IMR-90 (cell line): ENCODE results near the gene SDF2L1. TPM values are rescaled to one million over a fixed set of nuclear protein-coding genes. Genes with fewer than 3 reads are reported as not detected.

ENCODE experiments used
- ATAC-seq: fragments of 200-7000 bp; cut with Tn5 transposase; 2 replicates; pipeline ENCODE4 v1.9.1; 2020; ENCODE audit warnings: low read depth, mild to moderate bottlenecking, moderate library complexity
- BruUV-seq: library from RNA; stranded (reverse); fragments of 400-500 nt; replicated peaks from 2 replicates; lab custom pipeline; 2021; lab: Mats Ljungman, UMichigan
- CTCF ChIA-PET: fragments of 300-600 bp; formaldehyde crosslinking; extraction: SDS; loops from one replicate; lab custom pipeline; 2021; ENCODE audit warnings: antibody characterized with exemption; lab: Yijun Ruan, JAX
- POLR2A ChIA-PET: fragments of 300-600 bp; sonication (Branson Sonifier 250); formaldehyde crosslinking; loops from one replicate; lab custom pipeline; 2022; ENCODE audit warnings: antibody characterized with exemption; ENCODE audit not compliant: unreplicated experiment; lab: Charles Lee
- DNase-seq: peaks from one replicate; pipeline ENCODE4 v3.0.0; 2013
- H2AFZ ChIP-seq: replicated peaks from 2 replicates; pipeline ENCODE3; 2013; ENCODE audit warnings: low read length, mild to moderate bottlenecking; ENCODE audit not compliant: poor library complexity
- H2AK5ac ChIP-seq: 2 replicates; pipeline ENCODE4 v1.6.1; 2013; ENCODE audit warnings: low read depth, low read length, inconsistent platforms
- H2AK9ac ChIP-seq: replicated peaks from 2 replicates; pipeline ENCODE3; 2013; ENCODE audit warnings: mild to moderate bottlenecking, low read depth, low read length, moderate library complexity; ENCODE audit not compliant: poor library complexity
- H2BK120ac ChIP-seq: 2 replicates; pipeline ENCODE4 v1.6.1; 2013; ENCODE audit warnings: low read depth, low read length, inconsistent platforms
- H2BK15ac ChIP-seq: 3 replicates; pipeline ENCODE4 v1.6.1; 2013; ENCODE audit warnings: low read depth, low read length, inconsistent platforms
- H2BK20ac ChIP-seq: 2 replicates; pipeline ENCODE4 v1.6.1; 2013; ENCODE audit warnings: low read depth, mild to moderate bottlenecking, inconsistent platforms, low read length, moderate library complexity
- H2BK5ac ChIP-seq: 2 replicates; pipeline ENCODE4 v1.6.1; 2013; ENCODE audit warnings: mild to moderate bottlenecking, low read depth, low read length, inconsistent platforms; ENCODE audit not compliant: poor library complexity, severe bottlenecking
- H3K14ac ChIP-seq: replicated peaks from 2 replicates; pipeline ENCODE4 v1.6.1; 2013; ENCODE audit warnings: low read depth, low read length, inconsistent platforms
- H3K18ac ChIP-seq: 2 replicates; pipeline ENCODE4 v1.6.1; 2013; ENCODE audit warnings: low read depth, low read length, control low read depth
- H3K23ac ChIP-seq: 2 replicates; pipeline ENCODE4 v1.6.1; 2013; ENCODE audit warnings: low read depth, low read length, inconsistent platforms
- H3K27ac ChIP-seq: 2 replicates; pipeline ENCODE4 v1.5.1; 2013; ENCODE audit warnings: mild to moderate bottlenecking, control low read depth, low read length; ENCODE audit not compliant: insufficient read depth
- H3K27me3 ChIP-seq: 2 replicates; pipeline ENCODE4 v1.6.1; 2013; ENCODE audit warnings: low read length; ENCODE audit not compliant: control insufficient read depth, insufficient read depth
- H3K36me3 ChIP-seq: 2 replicates; pipeline ENCODE4 v1.6.1; 2013; ENCODE audit warnings: low read length, mixed read lengths; ENCODE audit not compliant: control insufficient read depth, insufficient read depth
- H3K4ac ChIP-seq: 2 replicates; pipeline ENCODE4 v1.6.1; 2013; ENCODE audit warnings: low read depth, low read length, inconsistent platforms
- H3K4me1 ChIP-seq: 2 replicates; pipeline ENCODE4 v1.6.1; 2013; ENCODE audit warnings: low read length, mixed read lengths; ENCODE audit not compliant: control insufficient read depth, insufficient read depth
- H3K4me2 ChIP-seq: 2 replicates; pipeline ENCODE4 v1.6.1; 2013; ENCODE audit warnings: low read depth, mild to moderate bottlenecking, control low read depth, low read length, moderate library complexity
- H3K4me3 ChIP-seq: 2 replicates; pipeline ENCODE4 v1.5.1; 2013; ENCODE audit warnings: low read depth, mild to moderate bottlenecking, control low read depth, low read length, moderate library complexity; ENCODE audit not compliant: insufficient read depth
- H3K56ac ChIP-seq: 2 replicates; pipeline ENCODE4 v1.6.1; 2013; ENCODE audit warnings: low read length, inconsistent platforms; ENCODE audit not compliant: insufficient read depth; ENCODE audit errors: extremely low read depth
- H3K79me1 ChIP-seq, 2 experiments: 2 replicates each; pipeline ENCODE4 v1.6.1; 2013; ENCODE audit warnings: low read length in 2 of 2, inconsistent platforms in 1 of 2, low read depth in 1 of 2
- H3K9ac ChIP-seq: 2 replicates; pipeline ENCODE4 v1.6.1; 2013; ENCODE audit warnings: low read depth, low read length, control low read depth
- H3K9me1 ChIP-seq: 2 replicates; pipeline ENCODE4 v1.6.1; 2013; ENCODE audit warnings: low read length, inconsistent platforms; ENCODE audit not compliant: insufficient read depth
- H3K9me3 ChIP-seq: 2 replicates; pipeline ENCODE4 v1.6.1; 2013; ENCODE audit warnings: low read length; ENCODE audit not compliant: control insufficient read depth, insufficient read depth
- H4K20me1 ChIP-seq: 2 replicates; pipeline ENCODE4 v1.6.1; 2013; ENCODE audit warnings: low read length, inconsistent platforms; ENCODE audit not compliant: insufficient read depth
- H4K5ac ChIP-seq: 2 replicates; pipeline ENCODE4 v1.6.1; 2013; ENCODE audit warnings: mild to moderate bottlenecking, low read depth, low read length, control low read depth
- H4K8ac ChIP-seq, 2 experiments: 2 replicates each; pipeline ENCODE4 v1.6.1; 2013; ENCODE audit warnings: low read depth in 2 of 2, low read length in 2 of 2, control low read depth in 1 of 2, inconsistent platforms in 1 of 2
- H4K91ac ChIP-seq: 2 replicates; pipeline ENCODE4 v1.6.1; 2013; ENCODE audit warnings: low read depth, low read length, inconsistent platforms; ENCODE audit not compliant: insufficient read depth
- CTCF ChIP-seq: conservative IDR thresholded peaks from 2 replicates; pipeline ENCODE4 v1.5.1; 2012; ENCODE audit warnings: mild to moderate bottlenecking, low read depth, low read length, improper control_type of control experiment
- ELK1 ChIP-seq: fragments of 150-350 bp; IDR thresholded peaks from 2 replicates; pipeline ENCODE4 v1.6.1; 2016; ENCODE audit warnings: low read depth, mild to moderate bottlenecking, low read length, moderate library complexity, borderline replicate concordance
- MAZ ChIP-seq: IDR thresholded peaks from 2 replicates; pipeline ENCODE4 v1.6.1; 2012; ENCODE audit warnings: low read depth, mild to moderate bottlenecking, low read length, improper control_type of control experiment, moderate library complexity, borderline replicate concordance
- MXI1 ChIP-seq: IDR thresholded peaks from 2 replicates; pipeline ENCODE4 v1.6.1; 2012; ENCODE audit warnings: low read depth, mild to moderate bottlenecking, low read length, moderate library complexity, borderline replicate concordance
- NFE2L2 ChIP-seq: fragments of 150-350 bp; IDR thresholded peaks from 2 replicates; pipeline ENCODE4 v1.6.1; 2016; ENCODE audit warnings: low read depth, mild to moderate bottlenecking, low read length
- POLR2A ChIP-seq: IDR thresholded peaks from 2 replicates; pipeline ENCODE4 v1.6.1; 2012; ENCODE audit warnings: mild to moderate bottlenecking, low read depth, low read length
- RCOR1 ChIP-seq: IDR thresholded peaks from 2 replicates; pipeline ENCODE4 v1.6.1; 2012; ENCODE audit warnings: mild to moderate bottlenecking, low read length, improper control_type of control experiment; ENCODE audit not compliant: insufficient replicate concordance
- RFX5 ChIP-seq: IDR thresholded peaks from 2 replicates; pipeline ENCODE4 v1.8.0; 2012; ENCODE audit warnings: low read depth, mild to moderate bottlenecking, low read length, moderate library complexity
- SMC3 ChIP-seq: fragments of 150-350 bp; IDR thresholded peaks from 2 replicates; pipeline ENCODE4 v1.6.1; 2016; ENCODE audit warnings: low read depth, mild to moderate bottlenecking, antibody characterized with exemption, low read length, moderate library complexity
- WGBS, 2 experiments: methylation state at CpG; one replicate each; pipeline versions ENCODE4 v1.1.5 to v1.1.7; 2013; ENCODE audit warnings: missing lambda C conversion rate in 2 of 2; ENCODE audit not compliant: insufficient read length in 1 of 2; ENCODE audit errors: extremely low coverage in 2 of 2; 5-methylcytosine and 5-hydroxymethylcytosine counted together
- dilution Hi-C: fragments of 300-500 bp; cut with HindIII; formaldehyde crosslinking; loops from one replicate; pipeline ENCODE4 v1.14.3; 2018; ENCODE audit warnings: low sequenced_read_pairs; ENCODE audit not compliant: unreplicated experiment
- in situ Hi-C: fragments of 300-500 bp; cut with MboI; formaldehyde crosslinking; loops from 3 replicates; pipeline ENCODE4 v1.14.3; 2019; ENCODE audit warnings: low sequenced_read_pairs, inconsistent platforms, mixed read lengths
- intact Hi-C: fragments of 100-400 bp; cut with micrococcal nuclease; formaldehyde crosslinking; loops from 2 replicates; pipeline ENCODE4 v1.10.0; 2022
- polyA plus RNA-seq, 3 experiments: library from polyadenylated mRNA; depleted of rRNA; stranded (reverse); fragments of >200 nt; gene quantifications; 2 replicates each; pipeline ENCODE4 v1.2.3, GENCODE V29; 2012; ENCODE audit warnings: low replicate concordance in 1 of 3
- total RNA-seq: library from RNA; depleted of rRNA; stranded (reverse); fragments of >200 nt; gene quantifications from 2 replicates; pipeline ENCODE4 v1.2.3, GENCODE V29; 2012
- TF ChIP-seq, protein P1 (sequence below): fragments of 150-350 bp; IDR thresholded peaks from 2 replicates; pipeline ENCODE4 v1.6.1; 2017; ENCODE audit warnings: mild to moderate bottlenecking, antibody characterized with exemption, low read length, low read depth

The SDF2L1 gene
- total and polyA plus RNA-seq, 2 of the 4 experiments (the other 2 are of a cell fraction) = 18.8 to 51.1 TPM

DNA sequence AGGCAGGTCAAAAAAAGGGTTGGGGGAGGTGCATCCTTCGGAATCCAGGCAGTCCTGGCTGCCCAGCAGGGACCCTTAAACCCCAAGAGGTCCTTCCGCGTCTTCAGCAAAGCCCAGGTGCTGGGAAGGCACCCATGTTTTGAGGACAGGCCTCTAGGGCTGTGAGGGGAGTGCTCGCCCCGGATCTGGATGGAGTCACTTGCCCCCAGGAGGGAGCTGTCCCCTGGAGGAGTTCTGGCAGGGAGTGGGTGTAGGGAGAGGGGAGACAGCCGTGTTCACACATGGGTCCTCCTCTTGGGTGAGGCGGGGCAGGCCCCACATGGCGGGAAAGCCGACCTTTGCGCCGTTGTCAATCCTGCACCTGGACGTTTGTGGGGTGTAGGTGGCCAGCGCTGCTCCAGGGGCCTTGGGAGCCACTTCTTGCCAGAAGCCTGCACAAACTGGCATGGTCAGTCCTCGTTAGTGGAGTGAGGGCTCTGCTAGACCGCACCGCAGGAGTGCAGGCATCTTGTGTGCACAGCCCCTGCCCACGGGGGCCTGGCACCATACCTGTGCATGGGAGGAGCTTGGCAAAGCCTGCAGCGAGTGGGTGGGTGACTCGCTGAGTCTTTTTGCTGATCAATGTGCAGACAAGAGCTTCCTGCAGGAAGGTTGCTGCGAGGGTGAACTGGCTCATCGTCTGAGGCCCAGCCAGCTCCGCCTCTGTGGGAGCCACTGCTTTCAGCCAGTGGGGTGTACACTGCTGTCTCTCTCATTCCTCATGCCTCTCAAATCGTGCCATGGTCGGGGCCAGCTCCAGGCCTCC, 39.7 kb downstream of the SDF2L1 start:
- Histone ChIP-seq H3K18ac (no peak overlapping the region), H2AK9ac (no peak overlapping the region), H3K4me3 (no peak overlapping the region), H3K36me3 (peaks cover 45% of the 10 kb centered on the region), H4K20me1 (no peaks in the 10 kb centered on the region), H2BK120ac (no peak overlapping the region), H2BK15ac (no peak overlapping the region), H3K4me1 (no peaks in the 10 kb centered on the region), H3K4me2 (no peak overlapping the region), H3K79me1 (no peaks in the 10 kb centered on the region), H3K4ac (no peak overlapping the region), H2BK20ac (no peak overlapping the region), H3K27ac (no peak overlapping the region), H3K27me3 (no peaks in the 10 kb centered on the region), H4K8ac (no peak overlapping the region), H3K23ac (no peak overlapping the region), H2BK5ac (no peak overlapping the region), H4K5ac (no peak overlapping the region), H2AK5ac (no peak overlapping the region), H3K9ac (no peak overlapping the region), H3K9me3 (no peaks in the 10 kb centered on the region), H3K14ac (no peak overlapping the region), H2AFZ (no peak overlapping the region), H3K56ac (no peak overlapping the region), H4K91ac (no peak overlapping the region), H3K9me1 (peaks cover 2% of the 10 kb centered on the region; the same call in 1 of the 2 replicates)
- intact Hi-C loops (no loop called here), dilution Hi-C loops (no loop called here), in situ Hi-C loops (no loop called here)
- BruUV-seq = no TSS peak
- ChIA-PET POLR2A (no interaction called here), CTCF (no interaction called here)
- DNase-seq (no peak), ATAC-seq (no peak)
- TF ChIP-seq SMC3 (no peak), MAZ (no peak), ELK1 (no peak), CTCF (no peak), POLR2A (no peak), MXI1 (no peak), NFE2L2 (no peak), RFX5 (no peak), RCOR1 (no peak)
- TF ChIP-seq, protein P1, sequence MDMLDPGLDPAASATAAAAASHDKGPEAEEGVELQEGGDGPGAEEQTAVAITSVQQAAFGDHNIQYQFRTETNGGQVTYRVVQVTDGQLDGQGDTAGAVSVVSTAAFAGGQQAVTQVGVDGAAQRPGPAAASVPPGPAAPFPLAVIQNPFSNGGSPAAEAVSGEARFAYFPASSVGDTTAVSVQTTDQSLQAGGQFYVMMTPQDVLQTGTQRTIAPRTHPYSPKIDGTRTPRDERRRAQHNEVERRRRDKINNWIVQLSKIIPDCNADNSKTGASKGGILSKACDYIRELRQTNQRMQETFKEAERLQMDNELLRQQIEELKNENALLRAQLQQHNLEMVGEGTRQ = no peak
- 82% methylated on average over 6 of the region's 24 CpGs; no CpG with 5 or more reads in 1 of the 2 experiments for WGBS, 2 experiments
